ENCODE results near the gene TMEM184B.

The TMEM184B gene

DNA sequence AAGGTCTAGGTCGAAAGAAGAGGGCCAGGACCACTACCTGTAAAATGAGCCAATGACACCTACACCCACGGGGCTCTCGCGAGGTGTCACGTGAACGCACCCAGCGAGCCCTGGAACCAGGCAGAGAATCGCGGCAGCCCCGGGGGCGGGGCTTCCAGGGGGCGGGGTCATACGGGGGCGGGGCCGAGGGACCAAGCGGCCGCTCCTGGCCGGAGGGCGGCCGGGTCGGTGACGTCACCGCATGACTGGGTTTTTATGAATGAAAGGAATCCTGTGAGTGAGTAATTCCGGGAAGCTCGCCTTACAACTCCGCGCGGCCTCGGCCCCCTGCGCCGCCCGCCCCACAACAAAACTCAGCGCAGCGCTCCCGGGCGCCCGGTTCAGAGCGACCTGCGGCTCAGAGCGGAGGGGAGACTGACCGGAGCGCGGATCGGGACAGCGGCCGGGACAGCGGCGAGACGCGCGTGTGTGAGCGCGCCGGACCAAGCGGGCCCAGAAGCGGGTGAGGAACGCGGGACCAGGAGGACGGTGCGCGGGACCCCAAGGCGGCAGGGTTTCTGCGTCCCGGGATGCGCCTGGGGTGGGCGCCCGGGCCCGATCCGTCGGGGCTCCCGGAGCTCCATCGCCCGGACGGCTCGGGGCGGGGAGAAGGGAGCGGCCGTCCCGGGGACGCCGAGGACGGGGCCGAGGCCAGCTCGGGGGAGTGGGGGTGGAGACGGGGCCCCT, 70.9 kb downstream of the TMEM184B start, which contains the start of gene MAFF:
Gene MAFF (plus strand): TSS at position 284 of the 726 bp plus-strand sequence. CDS start 11,860 bp downstream, outside the sequence.
- Histone ChIP-seq H3K18ac (ENCODE audit: low read length) (peak within 1 kb of the TSS; percentile 56), H3K4me1 (ENCODE audit: control insufficient read depth, low read depth, low read length) (peaks cover 4% of the 10 kb centered on the region), H3K23ac (ENCODE audit: low read length) (peak within 1 kb of the TSS; percentile 9), H2BK15ac (replicated peaks; ENCODE audit: low read depth) (no peak within 1 kb of the TSS), H4K5ac (ENCODE audit: low read length) (peak within 1 kb of the TSS; percentile 13), H3K56ac (ENCODE audit: low read length) (peak within 1 kb of the TSS; percentile 96), H3K4ac (ENCODE audit: low read depth, low read length) (peak within 1 kb of the TSS; percentile 38), H3K27ac (ENCODE audit: low read depth, low read length) (peak within 1 kb of the TSS; percentile 77), H2BK5ac (ENCODE audit: low read length) (no peak within 1 kb of the TSS), H2AK5ac (ENCODE audit: low read length) (no peak within 1 kb of the TSS), H3K79me1 (ENCODE audit: low read length) (peaks cover 4% of the 10 kb centered on the region), H3K27me3 (ENCODE audit: insufficient read depth, low read length, poor library complexity) (no peaks in the 10 kb centered on the region), H3K4me3 (ENCODE audit: low read length) (peak within 1 kb of the TSS; percentile 70), H3K79me2 (ENCODE audit: control insufficient read depth, insufficient read depth, low read length) (no peaks in the 10 kb centered on the region), H3K4me2 (ENCODE audit: low read length) (peak within 1 kb of the TSS; percentile 71), H3K36me3 (ENCODE audit: control insufficient read depth, insufficient read depth, low read length) (no peaks in the 10 kb centered on the region), H3K9ac (ENCODE audit: low read length) (peak within 1 kb of the TSS; percentile 90), H2BK120ac (ENCODE audit: low read depth, low read length) (no peak within 1 kb of the TSS), H4K8ac (ENCODE audit: low read depth, low read length) (no peak within 1 kb of the TSS)
- no CpG with 5 or more reads among the region's 85 CpGs for WGBS (ENCODE audit: extremely low coverage, insufficient coverage, low lambda C conversion rate)
- peak; percentile 98 for DNase-seq

DNA sequence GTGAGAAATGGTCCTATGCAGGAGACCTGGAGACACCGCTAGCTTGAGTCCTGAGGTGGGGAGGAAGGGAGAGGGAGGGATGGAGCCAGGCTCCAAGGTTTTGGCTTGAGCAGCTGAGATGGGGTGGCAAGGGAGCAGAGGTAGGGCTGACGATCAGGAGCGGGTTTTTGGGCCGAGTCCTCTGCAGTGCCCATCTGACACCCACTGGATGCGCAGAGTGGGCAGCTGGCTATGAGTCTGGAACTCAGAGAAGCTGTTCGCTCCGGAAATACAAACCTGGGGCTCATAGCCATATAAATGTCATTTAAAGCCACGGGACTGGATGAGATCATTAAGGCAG, 71.5 kb downstream of the TMEM184B start:
- no peak overlapping the region for H4K8ac ChIP-seq (ENCODE audit: low read depth, low read length)
- peak overlapping the region; percentile 66 for H3K9ac ChIP-seq (ENCODE audit: low read length)
- WGBS (ENCODE audit: extremely low coverage, insufficient coverage, low lambda C conversion rate), result no CpG with 5 or more reads among the region's 8 CpGs
- no peaks in the 10 kb centered on the region for H3K27me3 ChIP-seq (ENCODE audit: insufficient read depth, low read length, poor library complexity)
- H4K5ac ChIP-seq (ENCODE audit: low read length), result peak overlapping the region; percentile 13
- H3K4me1 ChIP-seq (ENCODE audit: control insufficient read depth, low read depth, low read length), result peaks cover 4% of the 10 kb centered on the region
- H3K56ac ChIP-seq (ENCODE audit: low read length), result peak overlapping the region; percentile 73
- peaks cover 4% of the 10 kb centered on the region for H3K79me1 ChIP-seq (ENCODE audit: low read length)
- no peaks in the 10 kb centered on the region for H3K36me3 ChIP-seq (ENCODE audit: control insufficient read depth, insufficient read depth, low read length)
- H3K79me2 ChIP-seq (ENCODE audit: control insufficient read depth, insufficient read depth, low read length), result no peaks in the 10 kb centered on the region
- no peak overlapping the region for H2BK120ac ChIP-seq (ENCODE audit: low read depth, low read length)
- H2BK15ac ChIP-seq (replicated peaks; ENCODE audit: low read depth), result no peak overlapping the region
- H3K4me2 ChIP-seq (ENCODE audit: low read length), result peak overlapping the region; percentile 68
- no peak overlapping the region for H2BK5ac ChIP-seq (ENCODE audit: low read length)
- peak overlapping the region; percentile 58 for H3K4me3 ChIP-seq (ENCODE audit: low read length)
- no peak overlapping the region for H3K23ac ChIP-seq (ENCODE audit: low read length)
- H3K4ac ChIP-seq (ENCODE audit: low read depth, low read length), result no peak overlapping the region
- H3K27ac ChIP-seq (ENCODE audit: low read depth, low read length), result no peak overlapping the region
- no peak overlapping the region for H2AK5ac ChIP-seq (ENCODE audit: low read length)
- DNase-seq, result no peak
- no peak overlapping the region for H3K18ac ChIP-seq (ENCODE audit: low read length)

DNA sequence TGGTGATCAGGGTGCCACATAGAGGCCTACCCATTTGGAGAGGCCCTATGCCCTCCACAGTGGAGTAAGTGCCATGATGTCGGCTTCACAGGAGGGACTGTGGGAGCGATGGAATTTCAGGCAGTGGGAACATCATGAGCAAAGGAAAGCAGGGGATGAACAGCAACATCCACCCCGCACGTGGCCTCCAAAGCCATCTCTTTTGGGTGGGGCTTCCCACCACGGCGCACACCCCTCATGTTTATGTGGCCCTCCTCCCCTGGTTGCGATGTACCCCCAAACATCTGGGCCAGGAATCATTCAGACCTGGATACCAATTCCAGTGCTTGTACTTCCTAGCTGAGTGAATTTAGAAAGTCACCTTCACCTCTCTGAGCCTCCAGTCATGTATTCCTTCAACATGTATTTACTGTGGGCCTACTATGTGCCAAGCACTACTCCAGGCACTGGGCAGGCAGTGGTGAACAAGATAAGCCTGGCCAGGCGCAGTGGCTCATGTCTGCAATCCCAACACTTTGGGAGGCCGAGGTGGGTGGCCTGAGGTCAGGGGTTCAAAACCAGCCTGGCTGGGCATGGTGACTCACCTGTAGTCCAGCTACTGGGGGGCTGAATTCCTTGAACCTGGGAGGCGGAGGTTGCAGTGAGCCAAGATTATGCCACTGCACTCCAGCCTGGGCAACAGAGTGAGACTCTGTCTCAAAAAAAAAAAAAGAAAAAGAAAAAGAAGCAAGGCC, 72.8 kb downstream of the TMEM184B start:
- H3K27ac ChIP-seq (ENCODE audit: low read depth, low read length), result no peak overlapping the region

DNA sequence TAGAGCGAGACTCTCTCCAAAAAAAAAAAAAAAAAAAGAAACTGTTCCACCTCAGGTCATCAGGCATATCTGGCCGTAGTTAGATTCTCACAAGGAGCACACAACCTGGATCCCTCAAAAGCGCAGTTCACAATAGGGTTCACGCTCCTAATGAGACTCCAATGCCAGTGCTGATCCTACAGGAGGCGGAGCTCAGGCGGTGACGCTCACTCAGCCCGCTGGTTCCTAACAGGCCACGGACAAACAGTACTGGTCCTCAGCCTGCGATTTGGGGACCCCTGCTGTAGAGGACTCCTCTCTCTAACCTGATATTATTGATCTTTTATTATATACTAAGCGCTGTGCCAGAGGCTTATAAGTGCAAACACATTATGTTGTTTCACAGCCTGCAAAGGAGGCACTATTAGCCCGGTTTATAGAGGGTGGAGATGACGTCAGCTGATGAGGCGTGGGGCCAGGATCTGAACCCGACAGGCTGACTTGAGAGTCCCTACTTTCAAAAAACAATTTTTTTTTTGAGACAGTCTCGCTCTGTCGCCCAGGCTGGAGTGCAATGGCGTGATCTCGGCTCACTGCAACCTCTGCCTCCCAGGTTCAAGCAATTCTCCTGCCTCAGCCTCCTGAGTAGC, 75.9 kb downstream of the TMEM184B start:
- H3K9ac ChIP-seq (ENCODE audit: low read length), result no peak overlapping the region
- H3K23ac ChIP-seq (ENCODE audit: low read length), result no peak overlapping the region
- no peak overlapping the region for H2BK15ac ChIP-seq (replicated peaks; ENCODE audit: low read depth)
- H3K27ac ChIP-seq (ENCODE audit: low read depth, low read length), result no peak overlapping the region
- H2BK5ac ChIP-seq (ENCODE audit: low read length), result no peak overlapping the region
- H3K18ac ChIP-seq (ENCODE audit: low read length), result no peak overlapping the region
- no peak overlapping the region for H2AK5ac ChIP-seq (ENCODE audit: low read length)
- H3K79me1 ChIP-seq (ENCODE audit: low read length), result no peaks in the 10 kb centered on the region
- no peak overlapping the region for H3K4ac ChIP-seq (ENCODE audit: low read depth, low read length)
- WGBS (ENCODE audit: extremely low coverage, insufficient coverage, low lambda C conversion rate), result no CpG with 5 or more reads among the region's 19 CpGs
- H3K36me3 ChIP-seq (ENCODE audit: control insufficient read depth, insufficient read depth, low read length), result no peaks in the 10 kb centered on the region
- H2BK120ac ChIP-seq (ENCODE audit: low read depth, low read length), result no peak overlapping the region
- no peaks in the 10 kb centered on the region for H3K79me2 ChIP-seq (ENCODE audit: control insufficient read depth, insufficient read depth, low read length)
- H4K5ac ChIP-seq (ENCODE audit: low read length), result no peak overlapping the region
- H3K4me3 ChIP-seq (ENCODE audit: low read length), result no peak overlapping the region
- H3K4me2 ChIP-seq (ENCODE audit: low read length), result no peak overlapping the region
- no peaks in the 10 kb centered on the region for H3K27me3 ChIP-seq (ENCODE audit: insufficient read depth, low read length, poor library complexity)
- H3K56ac ChIP-seq (ENCODE audit: low read length), result no peak overlapping the region
- no peaks in the 10 kb centered on the region for H3K4me1 ChIP-seq (ENCODE audit: control insufficient read depth, low read depth, low read length)
- no peak for DNase-seq
- no peak overlapping the region for H4K8ac ChIP-seq (ENCODE audit: low read depth, low read length)

More for the DNA sequence above, 72.8 kb downstream of the TMEM184B start:
- H3K4ac ChIP-seq (ENCODE audit: low read depth, low read length), result no peak overlapping the region
- H2BK15ac ChIP-seq (replicated peaks; ENCODE audit: low read depth), result no peak overlapping the region
- H3K79me1 ChIP-seq (ENCODE audit: low read length), result peaks cover 2% of the 10 kb centered on the region
- no peak overlapping the region for H3K4me3 ChIP-seq (ENCODE audit: low read length)
- no peak overlapping the region for H4K5ac ChIP-seq (ENCODE audit: low read length)
- no peak overlapping the region for H4K8ac ChIP-seq (ENCODE audit: low read depth, low read length)
- H3K4me1 ChIP-seq (ENCODE audit: control insufficient read depth, low read depth, low read length), result peaks cover 4% of the 10 kb centered on the region
- no peak overlapping the region for H3K9ac ChIP-seq (ENCODE audit: low read length)
- H3K27me3 ChIP-seq (ENCODE audit: insufficient read depth, low read length, poor library complexity), result no peaks in the 10 kb centered on the region
- H3K4me2 ChIP-seq (ENCODE audit: low read length), result no peak overlapping the region
- no peak overlapping the region for H3K23ac ChIP-seq (ENCODE audit: low read length)
- H2BK5ac ChIP-seq (ENCODE audit: low read length), result no peak overlapping the region
- WGBS (ENCODE audit: extremely low coverage, insufficient coverage, low lambda C conversion rate), result no CpG with 5 or more reads among the region's 10 CpGs
- no peaks in the 10 kb centered on the region for H3K79me2 ChIP-seq (ENCODE audit: control insufficient read depth, insufficient read depth, low read length)
- H2BK120ac ChIP-seq (ENCODE audit: low read depth, low read length), result no peak overlapping the region
- no peak overlapping the region for H3K56ac ChIP-seq (ENCODE audit: low read length)
- H2AK5ac ChIP-seq (ENCODE audit: low read length), result no peak overlapping the region
- no peaks in the 10 kb centered on the region for H3K36me3 ChIP-seq (ENCODE audit: control insufficient read depth, insufficient read depth, low read length)
- no peak overlapping the region for H3K18ac ChIP-seq (ENCODE audit: low read length)
- no peak for DNase-seq

DNA sequence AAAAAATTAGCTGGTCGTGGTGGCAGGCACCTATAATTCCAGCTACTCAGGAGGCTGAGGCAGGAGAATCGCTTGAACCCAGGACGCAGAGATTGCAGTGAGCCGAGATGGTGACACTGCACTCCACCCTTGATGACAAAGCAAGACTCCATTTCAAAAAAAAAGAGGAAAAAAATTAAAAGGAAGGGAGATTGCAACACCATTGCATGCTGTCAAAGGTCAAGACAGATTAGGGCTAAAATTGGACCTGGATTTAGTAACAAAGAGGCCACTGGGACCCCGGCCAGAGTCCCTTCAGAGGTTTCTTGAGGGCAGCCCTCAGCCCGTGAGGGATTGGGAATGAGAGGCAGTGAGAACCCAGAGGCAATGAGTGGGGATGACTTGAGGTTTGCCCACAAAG, 79.2 kb downstream of the TMEM184B start:
- Histone ChIP-seq H2BK120ac (ENCODE audit: low read depth, low read length) (no peak overlapping the region), H3K4ac (ENCODE audit: low read depth, low read length) (no peak overlapping the region), H3K56ac (ENCODE audit: low read length) (no peak overlapping the region), H2BK5ac (ENCODE audit: low read length) (no peak overlapping the region), H3K79me2 (ENCODE audit: control insufficient read depth, insufficient read depth, low read length) (no peaks in the 10 kb centered on the region), H3K18ac (ENCODE audit: low read length) (no peak overlapping the region), H3K36me3 (ENCODE audit: control insufficient read depth, insufficient read depth, low read length) (no peaks in the 10 kb centered on the region), H3K4me1 (ENCODE audit: control insufficient read depth, low read depth, low read length) (no peaks in the 10 kb centered on the region), H3K27ac (ENCODE audit: low read depth, low read length) (no peak overlapping the region), H4K8ac (ENCODE audit: low read depth, low read length) (no peak overlapping the region), H2BK15ac (replicated peaks; ENCODE audit: low read depth) (no peak overlapping the region), H3K23ac (ENCODE audit: low read length) (no peak overlapping the region), H2AK5ac (ENCODE audit: low read length) (no peak overlapping the region), H3K9ac (ENCODE audit: low read length) (no peak overlapping the region), H3K79me1 (ENCODE audit: low read length) (no peaks in the 10 kb centered on the region), H3K27me3 (ENCODE audit: insufficient read depth, low read length, poor library complexity) (no peaks in the 10 kb centered on the region), H3K4me3 (ENCODE audit: low read length) (no peak overlapping the region), H4K5ac (ENCODE audit: low read length) (no peak overlapping the region), H3K4me2 (ENCODE audit: low read length) (no peak overlapping the region)
- no peak for DNase-seq
- WGBS (ENCODE audit: extremely low coverage, insufficient coverage, low lambda C conversion rate), result no CpG with 5 or more reads among the region's 6 CpGs
